ENCODE measurements around the gene CLCN5.
"Not testable (repeated sequence)": the region's sequence is repeated elsewhere in the genome, so short reads cannot be mapped to it uniquely, and the experiment has no call there.

Gene CLCN5

DNA sequence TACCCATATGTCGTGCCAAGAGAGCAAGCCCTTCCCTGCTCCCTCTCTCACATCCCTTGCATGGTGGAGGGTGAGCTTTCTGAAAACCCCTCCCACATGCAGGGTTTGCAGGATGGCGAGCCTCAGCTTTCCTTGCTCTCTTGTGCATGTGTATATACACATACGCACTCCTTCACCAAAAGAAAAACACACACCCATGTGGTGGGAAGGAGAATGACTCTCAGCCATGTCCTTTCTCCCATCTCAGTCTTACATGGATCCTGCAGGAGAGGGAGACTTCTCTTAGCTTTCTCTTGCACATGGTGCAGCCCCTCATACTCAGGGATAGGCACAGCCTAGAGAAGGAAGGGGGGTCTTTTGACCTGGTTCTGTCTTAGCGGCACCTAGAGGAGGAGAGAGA lies 81.1 kb downstream of the CLCN5 start:
- Histone ChIP-seq H2BK15ac (ENCODE audit: low read length) (no peak overlapping the region), H3K36me3 (replicated peaks in 1 of 2; ENCODE audit: control insufficient read depth in 2 of 2, insufficient read depth in 2 of 2, low read length in 2 of 2) (no peaks in the 10 kb centered on the region), H3K9ac (ENCODE audit: low read depth, low read length, poor library complexity) (no peak overlapping the region), H2AFZ (ENCODE audit: low read length) (no peak overlapping the region), H2BK5ac (ENCODE audit: low read length) (no peak overlapping the region), H2BK120ac (ENCODE audit: low read depth, low read length) (no peak overlapping the region), H3K4me1 (ENCODE audit: control insufficient read depth in 2 of 2, insufficient read depth in 1 of 2, low read depth in 1 of 2, low read length in 2 of 2) (peaks cover 0 to 2% of the 10 kb centered on the region in 2 donors), H3K18ac (ENCODE audit: low read length) (no peak overlapping the region), H3K4me3 (ENCODE audit: low read length in 2 of 2) (no peak overlapping the region), H2AK5ac (ENCODE audit: low read depth, low read length) (no peak overlapping the region), H3K27me3 (ENCODE audit: control insufficient read depth in 3 of 3, insufficient read depth in 3 of 3, low read depth in 1 of 3, low read length in 3 of 3) (no peaks in the 10 kb centered on the region), H3K14ac (ENCODE audit: low read length) (no peak overlapping the region), H3K9me3 (replicated peaks in 1 of 2; ENCODE audit: control insufficient read depth in 2 of 2, insufficient read depth in 1 of 2, low read depth in 1 of 2, low read length in 2 of 2) (no peaks in the 10 kb centered on the region), H3K27ac (replicated peaks; ENCODE audit: low read length) (no peak overlapping the region), H2BK12ac (ENCODE audit: low read length) (no peak overlapping the region), H3K4ac (ENCODE audit: low read length) (no peak overlapping the region), H4K91ac (ENCODE audit: low read depth, low read length, poor library complexity) (no peak overlapping the region), H3K79me1 (ENCODE audit: low read depth, low read length) (no peaks in the 10 kb centered on the region), H3K4me2 (ENCODE audit: insufficient read depth, low read length, poor library complexity, severe bottlenecking) (no peak overlapping the region), H4K8ac (ENCODE audit: low read depth, low read length) (no peak overlapping the region), H3K23ac (ENCODE audit: low read depth, low read length, poor library complexity) (no peak overlapping the region)
- no CpG with 5 or more reads among the region's 4 CpGs for WGBS, 2 donors (ENCODE audit: extremely low coverage in 2 of 2, insufficient read length in 2 of 2, insufficient replicate concordance in 1 of 2)
- no peak for DNase-seq (ENCODE audit: low spot score)

DNA sequence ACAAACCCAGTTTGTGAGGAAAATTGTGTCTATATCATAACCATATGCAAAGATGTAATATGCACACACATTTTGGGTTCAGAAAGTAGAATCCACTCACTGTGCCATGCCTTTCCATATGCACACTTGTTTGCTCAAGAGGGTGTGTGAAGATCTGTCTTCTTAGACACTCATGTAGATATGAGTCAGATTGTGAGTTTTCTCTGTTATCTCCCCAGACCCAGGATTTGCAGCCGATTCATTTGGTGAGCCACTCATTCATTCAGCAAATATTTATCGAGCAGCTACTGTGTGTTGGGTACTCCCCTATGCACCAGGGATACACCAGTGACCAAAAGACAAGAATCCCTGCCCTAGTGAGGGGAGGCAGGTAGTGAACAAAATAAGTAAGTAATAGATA lies 81.5 kb downstream of the CLCN5 start:
- Histone ChIP-seq H3K4me2 (ENCODE audit: insufficient read depth, low read length, poor library complexity, severe bottlenecking) (no peak overlapping the region), H3K36me3 (replicated peaks in 1 of 2; ENCODE audit: control insufficient read depth in 2 of 2, insufficient read depth in 2 of 2, low read length in 2 of 2) (no peaks in the 10 kb centered on the region), H3K9ac (ENCODE audit: low read depth, low read length, poor library complexity) (no peak overlapping the region), H3K23ac (ENCODE audit: low read depth, low read length, poor library complexity) (no peak overlapping the region), H2BK15ac (ENCODE audit: low read length) (no peak overlapping the region), H3K18ac (ENCODE audit: low read length) (no peak overlapping the region), H3K14ac (ENCODE audit: low read length) (no peak overlapping the region), H3K79me1 (ENCODE audit: low read depth, low read length) (no peaks in the 10 kb centered on the region), H3K9me3 (replicated peaks in 1 of 2; ENCODE audit: control insufficient read depth in 2 of 2, insufficient read depth in 1 of 2, low read depth in 1 of 2, low read length in 2 of 2) (no peaks in the 10 kb centered on the region), H3K4me3 (ENCODE audit: low read length in 2 of 2) (no peak overlapping the region), H2AK5ac (ENCODE audit: low read depth, low read length) (no peak overlapping the region), H3K4ac (ENCODE audit: low read length) (no peak overlapping the region), H2AFZ (ENCODE audit: low read length) (no peak overlapping the region), H4K8ac (ENCODE audit: low read depth, low read length) (no peak overlapping the region), H2BK5ac (ENCODE audit: low read length) (no peak overlapping the region), H3K4me1 (ENCODE audit: control insufficient read depth in 2 of 2, insufficient read depth in 1 of 2, low read depth in 1 of 2, low read length in 2 of 2) (peaks cover 0 to 2% of the 10 kb centered on the region in 2 donors), H3K27me3 (ENCODE audit: control insufficient read depth in 3 of 3, insufficient read depth in 3 of 3, low read depth in 1 of 3, low read length in 3 of 3) (no peaks in the 10 kb centered on the region), H2BK120ac (ENCODE audit: low read depth, low read length) (no peak overlapping the region), H2BK12ac (ENCODE audit: low read length) (no peak overlapping the region), H4K91ac (ENCODE audit: low read depth, low read length, poor library complexity) (no peak overlapping the region), H3K27ac (replicated peaks; ENCODE audit: low read length) (no peak overlapping the region)
- DNase-seq (ENCODE audit: low spot score): no peak
- no CpG with 5 or more reads among the region's 2 CpGs for WGBS, 2 donors (ENCODE audit: extremely low coverage in 2 of 2, insufficient read length in 2 of 2, insufficient replicate concordance in 1 of 2)

DNA sequence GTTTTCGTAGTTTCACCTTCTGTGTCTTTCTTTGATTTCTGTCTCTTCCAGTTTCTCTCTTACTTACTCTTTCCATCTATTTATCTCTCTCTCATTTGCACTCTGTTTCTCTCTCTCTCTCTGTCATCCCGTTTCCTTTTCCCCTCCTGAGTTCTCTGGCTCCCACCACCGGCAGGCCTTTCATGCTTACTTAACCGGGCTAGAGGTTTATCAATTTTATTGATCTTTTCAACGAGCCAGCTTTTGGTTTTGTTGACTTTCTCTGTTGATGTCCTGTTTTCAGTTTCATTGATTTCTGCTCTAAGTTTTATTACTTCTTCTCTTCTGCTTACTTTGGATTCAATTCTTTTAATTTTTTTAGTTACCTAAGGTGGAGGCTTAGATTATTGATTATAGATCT lies 103.2 kb downstream of the CLCN5 start:
- not testable (repeated sequence) for H2AFZ ChIP-seq (ENCODE audit: low read length); H2BK12ac ChIP-seq (ENCODE audit: low read length); H2BK15ac ChIP-seq (ENCODE audit: low read length); H3K4ac ChIP-seq (ENCODE audit: low read length); H2AK5ac ChIP-seq (ENCODE audit: low read depth, low read length); H2BK120ac ChIP-seq (ENCODE audit: low read depth, low read length); H3K9me3 ChIP-seq (replicated peaks in 1 of 2; ENCODE audit: control insufficient read depth in 2 of 2, insufficient read depth in 1 of 2, low read depth in 1 of 2, low read length in 2 of 2); H3K36me3 ChIP-seq (replicated peaks in 1 of 2; ENCODE audit: control insufficient read depth in 2 of 2, insufficient read depth in 2 of 2, low read length in 2 of 2); H3K27me3 ChIP-seq (ENCODE audit: control insufficient read depth in 3 of 3, insufficient read depth in 3 of 3, low read depth in 1 of 3, low read length in 3 of 3); H3K9ac ChIP-seq (ENCODE audit: low read depth, low read length, poor library complexity); H3K18ac ChIP-seq (ENCODE audit: low read length); H3K4me2 ChIP-seq (ENCODE audit: insufficient read depth, low read length, poor library complexity, severe bottlenecking); H3K23ac ChIP-seq (ENCODE audit: low read depth, low read length, poor library complexity); H4K8ac ChIP-seq (ENCODE audit: low read depth, low read length); H4K91ac ChIP-seq (ENCODE audit: low read depth, low read length, poor library complexity); H3K79me1 ChIP-seq (ENCODE audit: low read depth, low read length); H3K4me1 ChIP-seq (ENCODE audit: control insufficient read depth in 2 of 2, insufficient read depth in 1 of 2, low read depth in 1 of 2, low read length in 2 of 2); H2BK5ac ChIP-seq (ENCODE audit: low read length); H3K4me3 ChIP-seq (ENCODE audit: low read length in 2 of 2); H3K14ac ChIP-seq (ENCODE audit: low read length); H3K27ac ChIP-seq (replicated peaks; ENCODE audit: low read length); DNase-seq (ENCODE audit: low spot score)
- WGBS, 2 donors (ENCODE audit: extremely low coverage in 2 of 2, insufficient read length in 2 of 2, insufficient replicate concordance in 1 of 2): no CpG with 5 or more reads among the region's 5 CpGs

DNA sequence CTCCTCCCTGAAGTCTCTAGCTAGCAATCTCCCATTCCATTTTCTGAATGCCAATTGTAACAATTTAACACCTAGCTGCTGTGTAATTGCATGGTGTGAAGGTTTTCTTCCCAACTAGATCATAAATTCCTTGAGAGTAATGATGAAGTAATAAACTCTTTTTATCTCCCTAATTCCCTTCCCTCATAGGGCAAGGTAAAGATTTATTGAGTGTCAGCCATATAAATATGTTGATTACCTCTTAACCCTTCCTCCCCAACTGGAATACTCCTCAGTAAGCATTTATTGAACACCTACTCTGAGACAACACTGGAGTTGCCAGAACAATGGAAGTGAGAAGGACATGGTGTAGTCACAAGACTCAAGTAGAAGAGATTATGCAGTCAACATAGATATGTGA lies 112.7 kb downstream of the CLCN5 start:
- Histone ChIP-seq H3K4me3 (ENCODE audit: low read length in 2 of 2) (no peak overlapping the region), H3K14ac (ENCODE audit: low read length) (no peak overlapping the region), H3K4ac (ENCODE audit: low read length) (no peak overlapping the region), H3K4me2 (ENCODE audit: insufficient read depth, low read length, poor library complexity, severe bottlenecking) (no peak overlapping the region), H3K79me1 (ENCODE audit: low read depth, low read length) (no peaks in the 10 kb centered on the region), H2AK5ac (ENCODE audit: low read depth, low read length) (no peak overlapping the region), H3K9me3 (replicated peaks in 1 of 2; ENCODE audit: control insufficient read depth in 2 of 2, insufficient read depth in 1 of 2, low read depth in 1 of 2, low read length in 2 of 2) (no peaks in the 10 kb centered on the region), H4K91ac (ENCODE audit: low read depth, low read length, poor library complexity) (no peak overlapping the region), H3K9ac (ENCODE audit: low read depth, low read length, poor library complexity) (no peak overlapping the region), H3K27me3 (ENCODE audit: control insufficient read depth in 3 of 3, insufficient read depth in 3 of 3, low read depth in 1 of 3, low read length in 3 of 3) (no peaks in the 10 kb centered on the region), H3K27ac (replicated peaks; ENCODE audit: low read length) (no peak overlapping the region), H2AFZ (ENCODE audit: low read length) (no peak overlapping the region), H2BK5ac (ENCODE audit: low read length) (no peak overlapping the region), H2BK15ac (ENCODE audit: low read length) (no peak overlapping the region), H2BK12ac (ENCODE audit: low read length) (no peak overlapping the region), H3K18ac (ENCODE audit: low read length) (no peak overlapping the region), H3K36me3 (replicated peaks in 1 of 2; ENCODE audit: control insufficient read depth in 2 of 2, insufficient read depth in 2 of 2, low read length in 2 of 2) (no peaks in the 10 kb centered on the region), H4K8ac (ENCODE audit: low read depth, low read length) (no peak overlapping the region), H3K4me1 (ENCODE audit: control insufficient read depth in 2 of 2, insufficient read depth in 1 of 2, low read depth in 1 of 2, low read length in 2 of 2) (no peaks in the 10 kb centered on the region), H3K23ac (ENCODE audit: low read depth, low read length, poor library complexity) (no peak overlapping the region), H2BK120ac (ENCODE audit: low read depth, low read length) (no peak overlapping the region)
- DNase-seq (ENCODE audit: low spot score): no peak
